GM19324 (cell line): ENCODE measurements around the gene CRELD2.
A peak's percentile ranks its signal among the peaks of the same experiment; 100 is the strongest.

Source experiments
- ATAC-seq: cut with Tn5 transposase; IDR thresholded peaks from one replicate; pipeline ENCODE4 v1.9.1; 2021; ENCODE audit warnings: mild to moderate bottlenecking, moderate library complexity; ENCODE audit not compliant: unreplicated experiment, low FRiP score

CRELD2 gene, protein sequence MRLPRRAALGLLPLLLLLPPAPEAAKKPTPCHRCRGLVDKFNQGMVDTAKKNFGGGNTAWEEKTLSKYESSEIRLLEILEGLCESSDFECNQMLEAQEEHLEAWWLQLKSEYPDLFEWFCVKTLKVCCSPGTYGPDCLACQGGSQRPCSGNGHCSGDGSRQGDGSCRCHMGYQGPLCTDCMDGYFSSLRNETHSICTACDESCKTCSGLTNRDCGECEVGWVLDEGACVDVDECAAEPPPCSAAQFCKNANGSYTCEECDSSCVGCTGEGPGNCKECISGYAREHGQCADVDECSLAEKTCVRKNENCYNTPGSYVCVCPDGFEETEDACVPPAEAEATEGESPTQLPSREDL

DNA sequence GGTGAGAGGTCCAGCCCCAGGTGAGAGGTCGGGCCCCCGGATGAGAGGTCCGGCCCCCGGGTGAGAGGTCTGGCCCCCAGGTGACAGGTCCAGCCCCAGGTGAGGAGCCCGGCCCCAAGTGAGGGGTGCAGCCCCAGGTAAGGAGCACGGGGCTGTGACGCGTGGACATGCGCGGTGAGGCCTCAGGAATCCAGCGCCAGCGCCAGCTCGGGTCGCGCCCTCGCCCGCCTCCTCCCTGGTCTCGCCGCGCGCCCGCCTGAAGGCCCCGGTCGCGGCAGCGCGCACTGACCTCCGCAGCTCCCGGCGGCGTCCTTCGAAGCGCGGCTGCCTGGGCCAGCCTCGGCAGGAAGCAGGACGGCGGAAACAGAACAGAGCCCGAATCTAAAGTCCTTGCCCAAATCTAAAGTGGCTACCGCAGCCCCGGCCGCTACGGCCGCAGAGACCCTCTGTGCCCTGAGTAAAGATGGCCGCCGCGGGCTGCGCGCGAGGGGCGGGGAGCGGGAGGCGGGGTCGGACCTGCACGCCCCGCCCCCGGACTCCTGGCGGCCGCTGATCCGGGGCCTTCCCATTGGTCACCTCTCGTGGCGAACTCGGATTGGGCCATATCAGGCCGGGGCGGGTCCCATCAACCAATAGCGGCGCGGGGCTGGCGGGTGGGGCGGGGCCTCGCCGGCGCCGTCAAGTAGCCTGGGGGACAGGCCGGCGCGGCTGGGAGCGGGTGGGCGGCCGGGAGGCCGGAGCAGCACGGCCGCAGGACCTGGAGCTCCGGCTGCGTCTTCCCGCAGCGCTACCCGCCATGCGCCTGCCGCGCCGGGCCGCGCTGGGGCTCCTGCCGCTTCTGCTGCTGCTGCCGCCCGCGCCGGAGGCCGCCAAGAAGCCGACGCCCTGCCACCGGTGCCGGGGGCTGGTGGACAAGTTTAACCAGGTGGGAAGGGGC is at the start of gene CRELD2, which contains the start of gene ALG12:
Gene CRELD2, plus strand, starts transcription at position 661 of the 937 bp plus-strand sequence. Its CDS starts 136 bp downstream, at position 797.
Gene ALG12, minus strand, starts transcription at position 465 of the 937 bp plus-strand sequence. CDS start 4,673 bp downstream, outside the sequence.
- peak; percentile 90 for ATAC-seq

DNA sequence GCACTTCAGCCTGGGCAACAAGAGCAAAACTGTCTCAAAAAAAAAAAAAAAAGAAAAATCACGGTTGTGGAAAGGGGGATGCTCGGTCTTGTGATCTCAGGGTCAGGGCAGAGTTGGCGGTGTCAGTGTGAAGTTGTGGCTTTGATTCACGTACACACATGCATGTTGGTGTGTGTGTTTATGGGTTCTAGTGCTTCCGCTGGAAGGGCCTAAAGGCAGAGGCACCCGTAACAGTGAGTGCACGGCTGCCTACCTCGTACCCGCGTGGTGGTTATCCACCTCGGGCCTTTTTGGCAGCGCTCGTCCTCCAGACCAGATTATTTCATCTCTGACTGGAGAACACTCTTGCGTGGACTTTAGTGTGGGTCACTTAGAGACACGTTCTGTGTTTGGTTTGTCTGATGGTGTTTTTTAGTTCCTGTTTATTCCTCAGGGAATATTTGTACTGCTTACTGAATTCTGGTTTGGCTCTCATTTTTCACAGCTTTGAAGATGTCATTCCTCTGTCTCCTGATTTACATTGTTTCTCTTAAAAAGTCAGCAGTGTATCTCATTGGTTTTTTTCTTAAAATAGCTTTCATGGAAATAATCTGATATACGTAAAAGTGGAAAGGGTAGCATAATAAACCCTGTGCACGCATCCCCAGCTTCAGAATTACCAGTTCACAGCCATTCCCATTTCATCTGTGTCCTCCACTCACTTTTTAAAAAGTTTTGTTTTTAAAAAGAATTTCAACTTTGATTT is 49.2 kb upstream of the CRELD2 start:
- no peak for ATAC-seq

DNA sequence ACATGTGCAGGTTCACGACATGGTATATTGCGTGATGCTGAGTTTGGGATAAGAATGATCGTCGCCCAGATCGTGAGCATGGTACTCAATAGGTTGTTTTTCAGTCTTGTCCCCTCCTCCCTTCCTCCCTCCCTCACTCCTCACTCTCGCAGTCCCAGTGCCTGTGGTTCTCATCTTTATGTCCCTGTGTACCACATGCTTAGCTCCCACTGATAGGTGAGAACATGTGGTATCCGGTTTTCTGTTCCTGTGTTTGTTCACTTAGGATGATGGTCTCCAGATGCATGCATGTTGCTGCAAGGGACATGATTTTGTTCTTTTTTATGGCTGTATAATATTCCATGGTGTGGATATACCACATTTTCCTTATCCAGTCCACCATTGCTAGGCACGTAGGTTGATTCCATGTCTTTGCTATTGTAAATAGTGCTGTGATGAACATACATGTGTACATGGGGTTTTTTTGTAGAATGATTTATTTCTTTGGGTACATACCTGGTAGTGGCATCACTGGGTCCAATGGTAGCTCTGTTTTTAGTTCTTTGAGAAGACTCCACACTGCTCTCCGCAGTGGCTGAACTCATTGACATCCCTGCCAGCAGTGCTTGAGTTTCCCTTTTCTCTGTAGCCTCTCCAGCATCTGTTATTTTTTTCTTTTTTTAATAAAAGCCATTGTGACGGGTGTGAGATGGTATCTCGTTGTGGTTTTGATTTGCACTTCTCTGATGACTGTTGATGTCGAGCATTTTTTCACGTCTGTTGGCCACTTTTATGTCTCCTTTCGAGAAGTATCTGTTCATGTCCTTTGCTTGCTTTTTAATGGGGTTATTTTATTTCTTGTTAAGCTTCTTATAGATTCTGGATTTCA is 48.4 kb upstream of the CRELD2 start:
- ATAC-seq = no peak

DNA sequence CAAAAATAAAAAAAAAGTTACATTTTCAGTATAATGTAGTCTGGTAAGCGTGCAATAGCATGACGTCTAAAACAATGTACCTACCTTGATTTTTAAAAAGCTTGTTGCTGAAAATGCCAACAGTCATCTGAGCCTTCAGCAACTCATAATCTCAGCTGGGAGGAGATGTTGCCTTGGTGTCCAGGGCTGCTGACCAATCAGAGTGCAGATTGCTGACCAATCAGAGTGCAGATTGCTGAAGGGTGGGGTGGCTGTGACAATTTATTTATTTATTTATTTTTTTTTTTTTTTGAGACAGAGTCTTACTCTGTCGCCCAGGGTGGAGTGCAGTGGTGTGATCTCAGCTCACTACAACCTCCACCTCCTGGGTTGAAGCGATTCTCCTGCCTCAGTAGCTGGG is 47.0 kb upstream of the CRELD2 start:
- ATAC-seq = no peak

DNA sequence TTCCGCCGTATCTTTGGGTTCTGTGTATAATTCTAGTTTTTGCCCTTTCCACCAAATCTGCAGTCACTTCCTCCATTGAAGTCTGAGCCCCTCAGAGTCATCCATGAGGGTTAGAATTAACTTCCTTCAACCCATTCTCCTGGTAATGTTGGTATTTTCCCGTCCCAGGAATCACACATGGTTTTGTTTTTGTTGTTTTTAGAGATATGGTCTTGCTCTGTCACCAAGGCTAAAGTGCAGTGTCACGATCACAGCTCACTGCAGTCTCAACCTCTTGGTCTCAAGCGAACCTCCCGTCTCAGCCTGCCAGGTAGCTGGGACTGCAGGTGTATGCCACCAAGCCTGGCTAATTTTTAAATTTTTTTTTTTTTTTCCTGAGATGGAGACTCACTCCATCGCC is 46.1 kb upstream of the CRELD2 start:
- ATAC-seq = no peak

DNA sequence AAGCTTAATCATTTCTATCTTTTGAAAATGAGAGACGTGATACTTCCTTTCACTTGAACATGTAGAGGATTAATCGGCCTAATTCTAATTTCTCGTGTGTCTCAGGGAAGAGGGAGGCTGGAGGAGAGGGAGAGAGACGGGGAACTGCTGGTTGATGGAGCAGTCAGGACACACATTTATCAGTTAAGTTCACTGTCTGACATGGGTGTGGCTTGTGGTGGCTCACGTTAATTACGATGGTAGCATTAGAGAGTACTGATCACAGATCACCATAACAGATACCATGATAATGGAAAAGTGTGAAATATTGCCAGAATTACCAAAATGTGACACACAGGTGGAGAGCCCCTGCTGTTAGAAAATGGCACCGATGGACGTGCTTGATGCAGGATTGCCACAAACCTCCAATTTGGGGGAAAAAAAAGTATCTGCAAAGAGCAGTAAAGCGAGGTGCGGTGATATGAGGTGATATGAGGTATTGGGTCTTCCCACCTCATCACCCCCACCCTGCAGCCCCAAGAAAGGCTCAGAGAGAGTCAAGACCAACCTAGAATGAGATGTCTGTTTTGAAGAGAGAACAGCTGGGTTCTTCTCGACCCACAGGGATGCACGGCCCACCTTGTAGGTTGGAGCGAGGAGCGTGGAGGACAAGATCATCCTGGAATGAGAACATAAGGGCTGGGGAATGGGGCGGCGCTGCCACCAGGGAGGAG is 45.0 kb upstream of the CRELD2 start:
- no peak for ATAC-seq

DNA sequence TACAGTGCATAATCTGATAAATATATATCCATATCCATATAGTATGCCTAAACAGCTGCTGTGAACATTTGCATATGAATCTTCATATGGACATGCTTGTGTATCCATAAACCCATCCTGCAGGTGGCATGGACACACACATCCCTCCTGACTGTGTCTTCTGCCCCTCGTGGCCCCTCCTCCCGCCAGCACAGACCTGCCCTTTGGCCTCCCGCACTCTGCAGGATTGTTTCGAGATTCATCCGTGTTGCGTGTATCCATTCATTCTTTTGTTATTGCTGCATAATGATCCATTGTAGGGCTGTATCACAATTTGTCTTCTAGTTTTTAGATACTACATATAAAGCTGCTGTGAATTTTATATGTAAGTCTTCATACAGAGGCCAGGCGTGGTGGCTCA is 40.8 kb upstream of the CRELD2 start:
- no peak for ATAC-seq

DNA sequence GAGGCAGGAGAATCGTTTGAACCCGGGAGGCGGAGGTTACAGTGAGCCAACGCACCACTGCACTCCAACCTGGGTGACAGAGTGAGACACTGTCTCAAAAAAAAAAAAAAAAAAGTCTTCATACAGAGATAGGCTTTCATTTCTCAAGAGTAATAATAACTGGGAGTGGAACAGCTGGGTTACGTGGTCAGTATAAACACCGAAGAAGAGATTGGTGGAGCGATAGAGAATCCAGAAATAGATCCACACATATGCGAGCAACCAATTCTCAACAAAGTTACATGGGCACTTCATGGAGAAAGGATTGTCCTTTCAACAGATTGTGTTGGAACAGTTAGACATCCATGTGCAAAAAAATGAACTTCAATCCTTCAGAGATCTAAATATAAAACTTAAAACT is 40.2 kb upstream of the CRELD2 start:
- ATAC-seq = no peak

DNA sequence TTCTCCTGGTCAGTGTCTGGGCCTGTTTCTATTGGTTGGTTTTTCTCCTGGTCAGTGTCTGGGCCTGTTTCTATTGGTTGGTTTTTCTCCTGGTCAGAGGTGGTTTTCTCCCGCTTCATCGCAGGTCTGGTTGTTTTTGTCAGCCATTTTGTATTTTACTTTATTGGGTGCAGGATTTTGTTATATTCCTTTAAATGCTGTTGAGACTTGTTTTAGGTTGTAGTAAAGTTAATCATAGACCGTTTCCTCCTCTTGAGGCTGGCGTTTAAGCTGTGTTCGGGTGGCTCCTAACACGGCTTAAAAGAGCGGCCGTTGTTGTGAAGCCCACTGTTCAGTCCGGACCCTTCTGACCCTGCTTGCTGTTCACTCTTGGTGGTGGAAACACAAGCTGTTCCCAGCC is 38.6 kb upstream of the CRELD2 start:
- ATAC-seq = no peak

DNA sequence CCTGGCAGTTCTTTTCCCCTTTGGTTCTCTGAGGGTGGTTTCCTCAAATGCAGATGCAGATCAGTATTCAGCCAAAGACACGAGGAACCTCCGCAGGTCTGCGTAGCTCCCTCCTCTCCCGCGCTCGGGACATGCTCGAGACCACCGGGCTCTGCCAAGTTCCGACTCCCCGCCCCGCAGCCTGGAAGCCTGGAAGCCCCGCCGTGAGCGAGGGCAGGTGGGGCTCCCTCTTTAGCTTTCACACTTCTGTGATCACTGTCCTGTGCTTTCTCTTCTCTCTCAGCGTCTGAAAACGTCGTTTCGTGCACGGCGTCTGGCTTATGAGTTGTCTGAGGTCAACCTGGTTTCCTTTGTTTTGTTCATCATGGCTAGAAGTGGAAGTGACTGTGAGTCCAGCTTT is 38.2 kb upstream of the CRELD2 start:
- no peak for ATAC-seq

DNA sequence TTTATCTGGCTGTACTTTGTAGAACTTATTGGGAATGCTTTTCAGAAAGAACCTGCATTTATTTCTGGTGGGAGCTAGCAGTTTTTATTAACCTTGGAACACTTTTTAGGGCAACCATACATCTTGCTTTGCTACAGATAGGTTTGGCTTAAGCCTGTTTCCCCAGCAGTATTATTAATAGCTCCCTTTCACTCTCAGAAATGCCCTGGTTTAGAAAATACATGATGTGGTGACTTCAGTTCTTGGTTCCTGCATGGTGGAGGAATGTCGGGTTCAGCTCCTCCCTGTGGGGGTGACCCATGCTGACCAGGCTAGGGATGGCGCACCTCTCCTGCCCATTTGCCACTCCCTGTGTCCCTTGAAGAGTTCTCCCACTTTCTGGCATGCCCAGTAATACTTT is 36.6 kb upstream of the CRELD2 start:
- ATAC-seq = no peak

DNA sequence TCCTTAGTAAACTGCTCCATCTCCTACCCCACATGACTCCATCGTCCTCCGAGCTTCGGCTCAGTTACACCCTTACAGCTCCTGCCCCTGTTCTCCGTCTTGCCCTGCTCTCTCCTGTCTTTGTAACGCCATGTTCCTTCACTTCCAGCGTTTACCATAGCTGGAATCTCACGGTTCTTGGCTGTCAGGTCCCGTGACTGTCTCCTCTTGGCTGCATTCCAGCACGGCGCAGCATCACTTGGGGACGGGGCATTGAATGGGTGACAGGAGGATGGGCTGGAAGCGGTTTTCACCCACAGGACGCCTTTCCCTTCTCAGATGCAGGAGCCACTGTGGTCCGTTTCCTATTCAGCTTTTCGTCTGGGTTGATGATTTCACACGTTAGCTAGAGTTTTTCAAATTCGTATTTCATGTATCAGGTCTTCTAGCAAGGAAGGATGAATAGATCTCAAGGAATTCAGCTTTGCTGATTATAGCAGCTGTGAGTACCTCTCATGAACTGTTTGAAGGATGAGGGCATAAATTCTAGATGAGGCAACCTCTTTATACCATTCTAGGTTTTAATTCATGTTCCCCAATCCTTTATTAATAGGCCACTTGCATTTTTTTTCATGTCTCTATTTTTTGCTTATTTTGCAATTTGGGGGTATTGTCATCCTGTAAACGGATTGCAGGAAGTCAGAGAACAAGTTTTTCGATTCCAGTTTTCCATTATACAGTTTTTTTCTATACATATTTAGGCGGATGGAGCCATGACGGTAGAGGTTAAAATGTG is 35.7 kb upstream of the CRELD2 start:
- no peak for ATAC-seq

DNA sequence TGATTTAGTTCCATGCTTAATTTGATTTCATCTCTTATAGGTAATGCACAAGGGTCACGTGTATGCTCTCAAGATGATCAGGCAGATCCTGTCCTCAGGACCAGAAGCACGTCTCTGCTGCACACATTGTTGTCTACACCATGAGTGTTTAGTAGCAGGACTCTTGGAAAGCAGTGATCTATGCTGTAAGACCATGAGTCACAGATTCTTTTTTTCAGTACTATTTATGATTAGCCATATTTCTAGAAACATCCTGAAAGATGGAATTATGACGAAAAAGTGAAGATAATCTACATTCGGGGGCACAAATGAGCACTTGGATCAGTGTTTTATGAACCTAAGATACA is 35.2 kb upstream of the CRELD2 start:
- ATAC-seq = no peak

DNA sequence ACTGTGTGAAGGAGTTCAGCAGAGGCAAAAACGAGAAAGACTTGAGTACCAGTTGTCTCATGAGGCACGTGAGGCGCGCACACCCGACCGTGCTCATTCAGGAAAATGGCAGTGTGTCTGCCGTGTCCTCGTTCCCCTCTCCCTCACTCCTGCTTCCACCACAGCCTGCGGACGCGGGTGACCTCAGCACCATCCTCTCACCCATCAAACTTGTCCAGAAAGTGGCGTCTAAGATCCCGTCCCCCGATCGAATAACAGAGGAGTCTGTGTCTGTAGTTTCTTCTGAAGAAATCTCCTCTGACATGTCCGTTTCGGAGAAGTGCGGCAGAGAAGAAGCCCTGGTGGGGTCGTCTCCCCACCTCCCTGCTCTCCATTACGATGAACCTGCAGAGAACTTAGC is 34.4 kb upstream of the CRELD2 start:
- ATAC-seq = no peak

DNA sequence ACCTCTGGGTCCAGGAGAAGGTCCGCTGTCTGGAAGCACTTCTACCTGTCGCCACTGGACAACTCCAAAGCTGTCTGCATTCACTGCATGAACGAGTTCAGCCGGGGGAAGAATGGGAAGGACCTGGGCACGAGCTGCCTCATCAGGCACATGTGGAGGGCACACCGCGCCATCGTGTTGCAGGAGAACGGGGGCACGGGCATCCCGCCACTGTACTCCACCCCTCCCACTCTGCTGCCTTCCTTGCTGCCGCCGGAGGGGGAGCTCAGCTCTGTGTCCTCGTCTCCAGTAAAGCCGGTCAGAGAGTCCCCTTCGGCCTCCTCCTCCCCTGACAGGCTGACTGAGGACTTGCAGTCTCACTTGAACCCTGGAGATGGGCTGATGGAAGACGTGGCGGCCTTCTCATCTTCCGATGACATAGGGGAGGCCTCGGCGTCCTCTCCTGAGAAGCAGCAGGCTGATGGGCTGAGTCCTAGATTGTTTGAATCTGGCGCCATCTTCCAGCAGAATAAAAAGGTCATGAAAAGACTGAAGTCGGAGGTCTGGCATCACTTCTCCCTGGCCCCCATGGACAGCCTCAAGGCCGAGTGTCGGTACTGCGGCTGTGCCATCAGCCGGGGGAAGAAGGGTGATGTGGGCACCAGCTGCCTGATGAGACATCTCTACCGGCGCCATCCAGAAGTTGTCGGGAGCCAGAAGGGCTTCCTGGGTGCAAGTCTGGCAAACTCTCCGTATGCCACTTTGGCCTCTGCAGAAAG is 33.8 kb upstream of the CRELD2 start:
- ATAC-seq = no peak

DNA sequence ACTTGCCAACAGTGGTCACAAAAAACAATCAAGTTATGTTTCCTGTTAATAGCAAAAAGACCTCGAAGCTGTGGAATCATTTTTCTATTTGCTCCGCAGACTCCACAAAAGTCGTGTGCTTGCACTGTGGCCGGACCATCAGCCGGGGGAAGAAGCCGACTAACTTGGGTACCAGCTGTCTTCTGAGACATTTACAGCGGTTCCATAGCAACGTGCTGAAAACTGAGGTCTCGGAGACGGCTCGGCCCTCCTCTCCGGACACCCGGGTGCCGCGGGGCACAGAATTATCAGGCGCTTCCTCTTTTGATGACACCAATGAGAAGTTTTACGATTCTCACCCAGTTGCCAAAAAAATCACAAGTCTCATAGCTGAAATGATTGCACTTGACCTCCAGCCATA is 33.2 kb upstream of the CRELD2 start:
- no peak for ATAC-seq

DNA sequence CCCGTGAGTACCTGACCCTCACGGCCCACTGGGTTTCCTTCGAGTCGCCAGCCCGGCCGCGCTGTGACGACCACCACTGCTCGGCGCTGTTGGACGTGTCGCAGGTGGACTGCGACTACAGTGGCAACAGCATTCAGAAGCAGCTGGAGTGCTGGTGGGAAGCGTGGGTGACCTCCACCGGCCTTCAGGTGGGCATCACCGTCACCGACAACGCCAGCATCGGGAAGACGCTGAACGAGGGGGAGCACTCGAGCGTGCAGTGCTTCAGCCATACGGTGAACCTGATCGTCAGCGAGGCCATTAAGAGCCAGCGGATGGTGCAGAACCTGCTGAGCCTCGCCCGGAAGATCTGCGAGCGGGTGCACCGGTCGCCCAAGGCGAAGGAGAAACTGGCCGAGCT is 32.6 kb upstream of the CRELD2 start:
- ATAC-seq = no peak
